ENCODE results near the gene ACER2.

Gene ACER2

DNA sequence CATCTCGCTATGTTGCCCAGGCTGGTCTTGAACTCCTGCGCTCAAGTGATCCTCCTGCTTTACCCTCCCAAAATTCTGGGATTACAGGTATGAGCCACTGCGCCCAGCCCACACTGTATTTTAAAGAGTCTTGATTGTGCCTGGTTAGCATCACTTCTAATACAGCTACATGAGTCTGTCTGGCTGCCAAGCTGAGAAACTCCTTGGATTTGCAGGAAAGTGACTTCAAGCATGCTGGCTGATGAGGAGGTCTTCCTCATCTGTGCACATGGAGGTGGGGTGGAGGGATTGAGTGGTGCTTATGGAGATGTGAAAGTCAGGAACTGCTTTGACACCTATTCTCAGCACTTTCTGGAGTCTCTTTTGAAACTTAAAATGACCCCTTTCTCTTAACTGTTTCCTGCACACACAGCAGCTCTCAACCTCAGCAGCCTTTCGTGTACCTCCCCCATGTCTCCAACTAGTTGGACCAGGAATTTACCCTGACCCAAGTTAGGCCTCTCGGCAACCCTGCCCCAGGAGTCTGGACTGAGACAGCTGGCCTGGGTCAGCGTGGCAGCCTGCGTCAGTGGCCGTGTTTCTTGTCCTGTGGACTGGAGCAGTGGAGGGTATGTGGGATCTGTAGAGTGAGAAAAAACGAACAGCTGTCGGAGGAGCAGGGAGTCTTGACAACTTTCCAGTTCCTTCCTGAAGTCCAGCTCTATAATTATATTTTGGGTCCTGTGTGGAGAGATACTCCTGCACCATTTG lies 72.5 kb downstream of the ACER2 start:
- no peak for TF ChIP-seq EZH2 (IDR thresholded peaks at IDR 0.05; ENCODE audit: borderline replicate concordance, low read length)
- TF ChIP-seq, protein P1, sequence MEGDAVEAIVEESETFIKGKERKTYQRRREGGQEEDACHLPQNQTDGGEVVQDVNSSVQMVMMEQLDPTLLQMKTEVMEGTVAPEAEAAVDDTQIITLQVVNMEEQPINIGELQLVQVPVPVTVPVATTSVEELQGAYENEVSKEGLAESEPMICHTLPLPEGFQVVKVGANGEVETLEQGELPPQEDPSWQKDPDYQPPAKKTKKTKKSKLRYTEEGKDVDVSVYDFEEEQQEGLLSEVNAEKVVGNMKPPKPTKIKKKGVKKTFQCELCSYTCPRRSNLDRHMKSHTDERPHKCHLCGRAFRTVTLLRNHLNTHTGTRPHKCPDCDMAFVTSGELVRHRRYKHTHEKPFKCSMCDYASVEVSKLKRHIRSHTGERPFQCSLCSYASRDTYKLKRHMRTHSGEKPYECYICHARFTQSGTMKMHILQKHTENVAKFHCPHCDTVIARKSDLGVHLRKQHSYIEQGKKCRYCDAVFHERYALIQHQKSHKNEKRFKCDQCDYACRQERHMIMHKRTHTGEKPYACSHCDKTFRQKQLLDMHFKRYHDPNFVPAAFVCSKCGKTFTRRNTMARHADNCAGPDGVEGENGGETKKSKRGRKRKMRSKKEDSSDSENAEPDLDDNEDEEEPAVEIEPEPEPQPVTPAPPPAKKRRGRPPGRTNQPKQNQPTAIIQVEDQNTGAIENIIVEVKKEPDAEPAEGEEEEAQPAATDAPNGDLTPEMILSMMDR (IDR thresholded peaks at IDR 0.05; ENCODE audit: low read length) = no peak
- no peaks in the 10 kb centered on the region for H3K27me3 ChIP-seq (ENCODE audit: insufficient read depth, low read length)
- H3K9me2 ChIP-seq (ENCODE audit: low read depth, low read length) = no peaks in the 10 kb centered on the region
- H3K4me3 ChIP-seq (ENCODE audit: low read depth, low read length, poor library complexity, severe bottlenecking) = no peak overlapping the region
- H3K4me2 ChIP-seq (ENCODE audit: low read length) = no peak overlapping the region
- H3K79me2 ChIP-seq (ENCODE audit: insufficient read depth, low read length) = no peaks in the 10 kb centered on the region
- H3K9ac ChIP-seq (ENCODE audit: low read length) = no peak overlapping the region
- H3K4me1 ChIP-seq (ENCODE audit: insufficient read depth, low read length, severe bottlenecking) = no peaks in the 10 kb centered on the region
- H2AFZ ChIP-seq (ENCODE audit: low read length) = no peak overlapping the region
- no peaks in the 10 kb centered on the region for H3F3A ChIP-seq (ENCODE audit: insufficient read depth, low read length)
- H3K27ac ChIP-seq (ENCODE audit: low read depth, low read length, poor library complexity, severe bottlenecking) = no peak overlapping the region
- no peaks in the 10 kb centered on the region for H3K36me3 ChIP-seq (ENCODE audit: insufficient read depth, low read length)
- H4K20me1 ChIP-seq (ENCODE audit: insufficient read depth, low read length) = no peaks in the 10 kb centered on the region
- no peaks in the 10 kb centered on the region for H3K9me3 ChIP-seq (ENCODE audit: low read length)

DNA sequence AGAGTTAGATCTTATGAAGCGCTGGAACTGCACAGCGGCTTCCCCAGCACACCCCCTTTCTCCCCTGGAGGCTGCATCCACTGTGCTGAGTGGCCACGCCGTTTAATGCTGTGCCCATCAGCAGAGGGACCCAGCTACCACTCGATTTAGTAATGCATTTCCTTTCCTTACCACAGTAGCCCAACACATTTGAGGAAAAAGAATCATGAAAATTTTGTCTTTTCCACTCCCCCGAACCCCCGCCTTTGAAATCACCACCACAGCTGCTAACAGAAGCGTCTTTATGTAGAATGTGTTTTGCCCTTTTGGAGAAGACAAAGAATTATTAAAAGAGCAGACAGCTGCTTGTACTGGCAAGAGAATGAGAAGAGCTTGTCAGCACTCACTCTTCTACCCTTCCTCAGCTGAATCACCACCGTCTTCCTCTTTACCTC lies 73.2 kb downstream of the ACER2 start:
- no peaks in the 10 kb centered on the region for H4K20me1 ChIP-seq (ENCODE audit: insufficient read depth, low read length)
- no peaks in the 10 kb centered on the region for H3K9me2 ChIP-seq (ENCODE audit: low read depth, low read length)
- no peaks in the 10 kb centered on the region for H3K4me1 ChIP-seq (ENCODE audit: insufficient read depth, low read length, severe bottlenecking)
- no peak for TF ChIP-seq EZH2 (IDR thresholded peaks at IDR 0.05; ENCODE audit: borderline replicate concordance, low read length)
- TF ChIP-seq, protein P1 (IDR thresholded peaks at IDR 0.05; ENCODE audit: low read length) = no peak
- no peaks in the 10 kb centered on the region for H3K79me2 ChIP-seq (ENCODE audit: insufficient read depth, low read length)
- no peak overlapping the region for H2AFZ ChIP-seq (ENCODE audit: low read length)
- no peak overlapping the region for H3K4me3 ChIP-seq (ENCODE audit: low read depth, low read length, poor library complexity, severe bottlenecking)
- no peak overlapping the region for H3K4me2 ChIP-seq (ENCODE audit: low read length)
- no peak overlapping the region for H3K27ac ChIP-seq (ENCODE audit: low read depth, low read length, poor library complexity, severe bottlenecking)
- no peaks in the 10 kb centered on the region for H3K9me3 ChIP-seq (ENCODE audit: low read length)
- no peaks in the 10 kb centered on the region for H3K27me3 ChIP-seq (ENCODE audit: insufficient read depth, low read length)
- H3K9ac ChIP-seq (ENCODE audit: low read length) = no peak overlapping the region
- no peaks in the 10 kb centered on the region for H3K36me3 ChIP-seq (ENCODE audit: insufficient read depth, low read length)
- no peaks in the 10 kb centered on the region for H3F3A ChIP-seq (ENCODE audit: insufficient read depth, low read length)

DNA sequence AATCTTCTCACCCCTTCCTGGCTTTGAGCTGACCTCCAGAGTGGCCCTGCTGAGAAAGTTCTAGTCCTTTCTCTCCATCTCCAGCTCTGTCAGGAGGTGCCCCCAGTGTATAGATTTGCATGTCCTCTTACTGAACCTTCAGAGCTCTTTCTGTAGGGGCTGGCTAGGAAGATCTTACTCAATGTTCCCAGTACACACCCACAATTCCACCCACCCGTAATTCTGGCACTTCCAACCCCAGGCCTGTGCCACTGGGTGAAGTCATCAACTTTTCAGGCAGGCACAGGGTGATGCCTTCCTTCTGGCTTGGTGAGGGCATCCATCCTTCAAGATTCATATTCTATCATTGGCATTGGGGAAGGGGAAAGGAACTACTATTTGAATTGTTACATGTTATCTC lies 75.9 kb downstream of the ACER2 start:
- H2AFZ ChIP-seq (ENCODE audit: low read length) = no peak overlapping the region
- H3K27ac ChIP-seq (ENCODE audit: low read depth, low read length, poor library complexity, severe bottlenecking) = no peak overlapping the region
- H3K79me2 ChIP-seq (ENCODE audit: insufficient read depth, low read length) = no peaks in the 10 kb centered on the region
- H3K36me3 ChIP-seq (ENCODE audit: insufficient read depth, low read length) = no peaks in the 10 kb centered on the region
- H3K4me3 ChIP-seq (ENCODE audit: low read depth, low read length, poor library complexity, severe bottlenecking) = no peak overlapping the region
- no peak overlapping the region for H3K4me2 ChIP-seq (ENCODE audit: low read length)
- TF ChIP-seq EZH2 (IDR thresholded peaks at IDR 0.05; ENCODE audit: borderline replicate concordance, low read length) = no peak
- TF ChIP-seq, protein P1 (IDR thresholded peaks at IDR 0.05; ENCODE audit: low read length) = no peak
- no peaks in the 10 kb centered on the region for H3K9me3 ChIP-seq (ENCODE audit: low read length)
- no peak overlapping the region for H3K9ac ChIP-seq (ENCODE audit: low read length)
- H3K4me1 ChIP-seq (ENCODE audit: insufficient read depth, low read length, severe bottlenecking) = no peaks in the 10 kb centered on the region
- no peaks in the 10 kb centered on the region for H3F3A ChIP-seq (ENCODE audit: insufficient read depth, low read length)
- no peaks in the 10 kb centered on the region for H3K9me2 ChIP-seq (ENCODE audit: low read depth, low read length)
- H4K20me1 ChIP-seq (ENCODE audit: insufficient read depth, low read length) = no peaks in the 10 kb centered on the region
- no peaks in the 10 kb centered on the region for H3K27me3 ChIP-seq (ENCODE audit: insufficient read depth, low read length)
